ENCODE measurements around the gene SLC35B3.

DNA sequence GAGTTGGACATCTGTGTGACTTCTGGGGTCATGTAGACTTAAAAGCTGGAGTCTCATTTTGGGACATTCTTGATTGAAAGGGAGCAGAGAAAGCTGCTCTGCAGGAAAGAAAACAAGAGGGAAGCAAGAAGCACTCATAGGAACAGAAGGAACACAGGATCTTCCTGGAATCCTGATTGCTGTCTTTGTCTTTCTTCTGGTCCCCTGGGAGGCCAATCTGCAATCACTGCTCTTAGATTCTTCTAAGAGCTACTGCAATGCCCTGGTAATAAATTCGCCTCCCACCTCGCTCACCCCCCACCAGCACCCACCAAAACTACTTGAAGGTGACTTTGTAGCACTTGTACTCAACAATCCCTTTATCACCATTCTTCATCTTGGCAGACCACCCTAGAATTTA is 51.8 kb downstream of the SLC35B3 start:
- TF ChIP-seq, protein P1, sequence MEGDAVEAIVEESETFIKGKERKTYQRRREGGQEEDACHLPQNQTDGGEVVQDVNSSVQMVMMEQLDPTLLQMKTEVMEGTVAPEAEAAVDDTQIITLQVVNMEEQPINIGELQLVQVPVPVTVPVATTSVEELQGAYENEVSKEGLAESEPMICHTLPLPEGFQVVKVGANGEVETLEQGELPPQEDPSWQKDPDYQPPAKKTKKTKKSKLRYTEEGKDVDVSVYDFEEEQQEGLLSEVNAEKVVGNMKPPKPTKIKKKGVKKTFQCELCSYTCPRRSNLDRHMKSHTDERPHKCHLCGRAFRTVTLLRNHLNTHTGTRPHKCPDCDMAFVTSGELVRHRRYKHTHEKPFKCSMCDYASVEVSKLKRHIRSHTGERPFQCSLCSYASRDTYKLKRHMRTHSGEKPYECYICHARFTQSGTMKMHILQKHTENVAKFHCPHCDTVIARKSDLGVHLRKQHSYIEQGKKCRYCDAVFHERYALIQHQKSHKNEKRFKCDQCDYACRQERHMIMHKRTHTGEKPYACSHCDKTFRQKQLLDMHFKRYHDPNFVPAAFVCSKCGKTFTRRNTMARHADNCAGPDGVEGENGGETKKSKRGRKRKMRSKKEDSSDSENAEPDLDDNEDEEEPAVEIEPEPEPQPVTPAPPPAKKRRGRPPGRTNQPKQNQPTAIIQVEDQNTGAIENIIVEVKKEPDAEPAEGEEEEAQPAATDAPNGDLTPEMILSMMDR (IDR thresholded peaks at IDR 0.05; ENCODE audit: low read depth, low read length, poor library complexity, severe bottlenecking) = no peak
- no peak for TF ChIP-seq EZH2phosphoT487 (IDR thresholded peaks at IDR 0.05; ENCODE audit: borderline replicate concordance, low read length)

Data from DOHH2 (cell line).